Activated naive CD4-positive, alpha-beta T cell treated with anti-CD3 and anti-CD28 coated beads, Interleukin-2, amount 50 U/mL, for 72 hours (primary cell): ENCODE measurements around the gene MRS2. TPM values are rescaled to one million over a fixed set of nuclear protein-coding genes. Genes with fewer than 3 reads are reported as not detected.
"Not testable (repeated sequence)": the region's sequence is repeated elsewhere in the genome, so short reads cannot be mapped to it uniquely, and the experiment has no call there.

Experiments
- ATAC-seq, 2 donors: fragments of 150-1000 bp; cut with Tn5 transposase; 2 replicates each; pipeline ENCODE4 v1.10.0; 2021; ENCODE audit warnings: mild to moderate bottlenecking in 2 of 2, moderate library complexity in 2 of 2
- DNase-seq, 2 donors: peaks; one replicate each; pipeline ENCODE4 v3.0.0; 2021 to 2022; ENCODE audit warnings: low spot score in 2 of 2
- H3K27ac Mint-ChIP-seq, 2 donors: one replicate each; pipeline ENCODE4 v1.8.0; 2022; ENCODE audit warnings: mild to moderate bottlenecking in 2 of 2, mixed read lengths in 2 of 2
- H3K36me3 Mint-ChIP-seq, 2 donors: one replicate each; pipeline ENCODE4 v1.8.0; 2022; ENCODE audit warnings: mixed read lengths in 2 of 2
- H3K9me3 Mint-ChIP-seq, 2 donors: one replicate each; pipeline ENCODE4 v1.8.0; 2022; ENCODE audit warnings: mixed read lengths in 2 of 2
- total RNA-seq, 2 donors: library from RNA; stranded (reverse); gene quantifications; one replicate each; pipeline ENCODE4 v1.2.3, GENCODE V29; 2022

MRS2 gene
- total RNA-seq, 2 donors from 2014 or later = 15.1 to 28.5 TPM

DNA sequence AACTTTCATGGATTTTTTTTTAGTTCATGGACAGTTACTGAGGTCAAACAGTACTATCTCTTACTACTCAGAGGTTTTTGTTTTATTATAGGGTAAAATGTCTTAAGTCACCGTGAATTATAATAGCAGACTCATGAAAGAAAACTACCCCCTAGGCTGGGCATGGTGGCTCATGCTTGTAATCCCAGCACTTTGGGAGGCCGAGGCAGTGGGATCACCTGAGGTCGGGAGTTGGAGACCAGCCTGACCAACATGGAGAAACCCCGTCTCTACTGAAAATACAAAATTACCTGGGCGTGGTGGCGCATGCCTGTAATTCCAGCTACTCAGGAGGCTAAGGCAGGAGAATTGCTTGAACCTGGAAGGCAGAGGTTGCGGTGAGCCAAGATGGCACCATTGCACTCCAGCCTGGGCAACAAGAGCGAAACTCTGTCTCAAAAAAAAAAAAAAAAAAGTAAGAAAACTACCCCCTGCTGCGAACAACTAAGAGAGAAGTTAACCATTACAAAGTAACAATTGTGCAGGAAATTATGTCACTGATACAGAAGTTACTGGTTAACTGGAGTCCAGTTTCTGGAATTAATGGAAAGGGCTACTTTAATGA, 19.7 kb upstream of the MRS2 start:
- not testable (repeated sequence) for DNase-seq, H3K36me3 Mint-ChIP-seq, H3K9me3 Mint-ChIP-seq, ATAC-seq, H3K27ac Mint-ChIP-seq

DNA sequence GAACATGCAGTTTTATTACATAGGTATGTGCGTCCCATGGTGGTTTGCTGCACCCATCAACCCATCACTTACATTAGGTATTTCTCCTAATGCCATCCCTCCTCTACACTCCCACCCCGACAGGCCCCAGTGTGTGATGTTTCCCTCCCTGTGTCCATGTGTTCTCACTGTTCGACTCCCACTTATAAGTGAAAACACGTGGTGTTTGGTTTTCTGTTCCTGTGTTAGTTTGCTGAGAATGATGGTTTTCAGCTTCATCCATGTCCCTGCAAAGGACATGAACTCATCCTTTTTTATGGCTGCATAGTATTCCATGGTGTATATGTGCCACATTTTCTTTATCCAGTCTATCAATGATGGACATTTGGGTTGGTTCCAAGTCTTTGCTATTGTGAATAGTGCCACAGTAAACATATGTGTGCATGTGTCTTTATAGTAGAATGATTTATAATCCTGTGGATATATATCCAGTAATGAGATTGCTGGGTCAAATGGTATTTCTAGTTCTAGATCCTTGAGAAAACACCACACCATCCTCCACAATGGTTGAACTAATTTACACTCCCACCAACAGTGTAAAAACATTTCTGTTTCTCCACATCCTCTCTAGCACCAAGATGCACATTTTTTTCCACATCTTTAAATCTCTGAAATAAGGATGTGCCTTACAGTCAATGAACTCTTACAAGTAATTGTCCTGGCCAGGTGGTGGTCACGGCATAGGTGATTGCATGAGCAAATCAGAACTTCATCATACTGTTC, 18.2 kb upstream of the MRS2 start:
- H3K27ac Mint-ChIP-seq, H3K9me3 Mint-ChIP-seq, DNase-seq, ATAC-seq, H3K36me3 Mint-ChIP-seq: not testable (repeated sequence)

DNA sequence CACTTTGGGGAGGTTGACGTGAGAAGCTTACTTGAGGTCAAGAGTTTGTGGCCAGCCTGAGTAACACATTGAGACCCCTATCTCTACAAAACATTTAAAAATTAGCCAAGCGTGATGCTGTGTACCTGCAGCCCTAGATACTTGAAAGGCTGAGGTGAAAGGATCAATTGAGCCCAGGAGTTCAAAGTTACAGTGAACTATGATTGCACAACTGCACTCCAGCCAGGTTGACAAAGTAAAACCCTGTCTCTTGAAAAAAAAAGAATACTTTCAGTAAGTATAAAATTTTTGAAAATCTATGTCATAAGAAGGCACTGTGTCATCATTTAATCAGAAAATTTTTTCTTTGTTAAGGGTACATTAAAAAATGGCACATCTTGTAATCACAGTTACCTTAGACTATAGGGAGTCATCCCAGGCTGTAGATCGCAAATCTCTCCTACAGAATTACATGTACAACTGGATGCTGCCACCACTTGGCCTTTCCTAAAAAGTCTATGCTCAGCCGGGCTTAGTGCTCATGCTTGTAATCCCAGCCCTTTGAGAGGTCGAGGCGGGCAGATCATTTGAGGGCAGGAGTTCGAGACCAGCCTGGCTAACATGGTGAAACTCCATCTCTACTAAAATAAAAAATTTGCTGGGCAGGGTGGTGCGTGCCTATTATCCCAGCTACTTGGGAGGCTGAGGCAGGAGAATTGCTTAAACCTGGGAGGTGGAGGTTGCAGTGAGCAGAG, 17.0 kb upstream of the MRS2 start:
- Mint-ChIP-seq H3K27ac (no peak overlapping the region), H3K9me3 (no peaks in the 10 kb centered on the region), H3K36me3 (no peaks in the 10 kb centered on the region)
- DNase-seq (no peak), ATAC-seq (no peak)

DNA sequence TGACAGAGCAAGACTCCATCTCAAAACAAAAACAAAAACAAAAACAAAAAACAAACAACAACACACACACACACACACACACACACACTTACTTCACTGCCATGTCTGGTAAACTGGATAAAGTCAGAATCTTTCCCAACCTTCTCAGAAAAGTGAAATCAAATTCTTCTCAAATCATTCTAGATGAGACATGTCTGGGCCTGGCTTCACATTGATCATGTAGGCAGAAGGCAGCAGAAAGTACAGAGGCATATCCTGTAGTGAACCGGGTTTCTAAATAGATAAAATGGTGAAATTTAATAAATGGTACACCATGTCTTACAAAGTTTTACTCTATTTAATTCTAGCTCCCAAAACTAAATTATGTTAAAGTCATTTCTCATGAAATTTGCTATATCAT, 14.9 kb upstream of the MRS2 start:
- H3K36me3 Mint-ChIP-seq = no peaks in the 10 kb centered on the region
- H3K27ac Mint-ChIP-seq = no peak overlapping the region
- ATAC-seq (no peak), DNase-seq (no peak)
- no peaks in the 10 kb centered on the region for H3K9me3 Mint-ChIP-seq

- DNase-seq = no peak
- no peak overlapping the region for H3K27ac Mint-ChIP-seq
- H3K36me3 Mint-ChIP-seq = peaks cover 0 to under 1% of the 10 kb centered on the region in 2 donors
- no peaks in the 10 kb centered on the region for H3K9me3 Mint-ChIP-seq
- ATAC-seq = no peak
These were observed 11.5 kb upstream of the MRS2 start for GRCh38 chr6:24391208-24391607.

DNA sequence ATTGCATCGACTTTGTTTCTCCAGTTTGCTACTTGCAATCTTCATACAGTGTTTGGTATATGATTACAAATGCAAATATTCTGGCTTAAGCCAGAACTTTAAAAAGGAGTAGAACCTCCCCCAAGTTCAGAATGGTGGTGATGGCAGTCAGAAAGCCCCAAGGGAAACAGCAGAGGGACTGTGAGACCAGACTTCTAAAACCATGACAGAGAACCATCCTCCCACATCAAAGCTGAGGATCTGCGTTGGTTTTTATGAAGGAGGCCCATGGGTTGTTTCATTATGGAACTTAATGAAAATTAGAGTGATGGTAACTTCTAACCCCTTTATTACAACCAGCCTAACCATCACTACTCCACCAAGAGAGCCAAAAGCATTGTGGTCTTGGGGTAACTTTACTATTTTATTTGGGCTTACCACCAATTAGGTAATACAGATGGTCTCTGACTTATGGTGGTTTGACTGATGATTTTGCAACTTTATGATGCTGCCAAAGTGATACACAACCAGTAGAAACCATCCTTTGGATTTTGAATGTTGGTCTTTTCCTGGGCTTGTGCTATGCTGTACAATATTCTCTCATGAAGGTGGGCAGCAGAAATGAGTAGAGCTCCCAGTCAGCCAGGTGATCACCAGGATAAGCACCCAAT, 10.9 kb upstream of the MRS2 start:
- peaks cover 0 to 7% of the 10 kb centered on the region in 2 donors for H3K36me3 Mint-ChIP-seq
- no peaks in the 10 kb centered on the region for H3K9me3 Mint-ChIP-seq
- ATAC-seq (peak in 1 of 2 donors; percentile 75), DNase-seq (no peak)
- H3K27ac Mint-ChIP-seq = no peak overlapping the region

- DNase-seq = no peak
- Mint-ChIP-seq H3K36me3 (peaks cover under 1 to 7% of the 10 kb centered on the region in 2 donors), H3K27ac (no peak overlapping the region), H3K9me3 (no peaks in the 10 kb centered on the region)
- no peak for ATAC-seq
These were observed 8.5 kb upstream of the MRS2 start for GRCh38 chr6:24394061-24394779.

GRCh38 chr6:24394780-24395437, 7.8 kb upstream of the MRS2 start:
- no peaks in the 10 kb centered on the region for H3K9me3 Mint-ChIP-seq
- ATAC-seq = no peak
- no peak for DNase-seq
- no peak overlapping the region for H3K27ac Mint-ChIP-seq
- peaks cover 6 to 7% of the 10 kb centered on the region in 2 donors for H3K36me3 Mint-ChIP-seq

DNA sequence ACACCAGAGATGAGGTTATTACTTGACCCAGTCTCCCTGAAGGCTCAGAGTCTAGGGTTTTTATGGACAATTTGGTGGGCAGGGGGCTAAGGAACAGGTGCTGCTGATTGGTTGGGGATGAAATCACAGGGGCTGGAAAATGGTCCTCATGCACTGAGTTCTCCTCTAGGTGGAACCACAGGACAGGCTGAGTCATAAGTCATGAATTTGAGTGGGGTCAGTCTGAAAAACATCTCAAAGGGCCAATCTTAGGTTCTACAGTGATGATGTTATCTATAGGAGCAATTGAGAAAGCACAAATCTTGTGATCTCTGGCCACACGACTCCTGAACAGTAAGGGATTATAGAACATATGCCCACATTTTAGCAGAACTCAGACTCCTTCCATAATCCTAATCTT, 5.9 kb upstream of the MRS2 start:
- Mint-ChIP-seq H3K9me3 (no peaks in the 10 kb centered on the region), H3K27ac (no peak overlapping the region), H3K36me3 (peaks cover 6 to 7% of the 10 kb centered on the region in 2 donors)
- ATAC-seq (no peak), DNase-seq (no peak)

GRCh38 chr6:24397631-24398030, 5.1 kb upstream of the MRS2 start:
- ATAC-seq (no peak), DNase-seq (no peak)
- Mint-ChIP-seq H3K27ac (no peak overlapping the region), H3K9me3 (no peaks in the 10 kb centered on the region), H3K36me3 (peaks cover 6 to 7% of the 10 kb centered on the region in 2 donors)

DNA sequence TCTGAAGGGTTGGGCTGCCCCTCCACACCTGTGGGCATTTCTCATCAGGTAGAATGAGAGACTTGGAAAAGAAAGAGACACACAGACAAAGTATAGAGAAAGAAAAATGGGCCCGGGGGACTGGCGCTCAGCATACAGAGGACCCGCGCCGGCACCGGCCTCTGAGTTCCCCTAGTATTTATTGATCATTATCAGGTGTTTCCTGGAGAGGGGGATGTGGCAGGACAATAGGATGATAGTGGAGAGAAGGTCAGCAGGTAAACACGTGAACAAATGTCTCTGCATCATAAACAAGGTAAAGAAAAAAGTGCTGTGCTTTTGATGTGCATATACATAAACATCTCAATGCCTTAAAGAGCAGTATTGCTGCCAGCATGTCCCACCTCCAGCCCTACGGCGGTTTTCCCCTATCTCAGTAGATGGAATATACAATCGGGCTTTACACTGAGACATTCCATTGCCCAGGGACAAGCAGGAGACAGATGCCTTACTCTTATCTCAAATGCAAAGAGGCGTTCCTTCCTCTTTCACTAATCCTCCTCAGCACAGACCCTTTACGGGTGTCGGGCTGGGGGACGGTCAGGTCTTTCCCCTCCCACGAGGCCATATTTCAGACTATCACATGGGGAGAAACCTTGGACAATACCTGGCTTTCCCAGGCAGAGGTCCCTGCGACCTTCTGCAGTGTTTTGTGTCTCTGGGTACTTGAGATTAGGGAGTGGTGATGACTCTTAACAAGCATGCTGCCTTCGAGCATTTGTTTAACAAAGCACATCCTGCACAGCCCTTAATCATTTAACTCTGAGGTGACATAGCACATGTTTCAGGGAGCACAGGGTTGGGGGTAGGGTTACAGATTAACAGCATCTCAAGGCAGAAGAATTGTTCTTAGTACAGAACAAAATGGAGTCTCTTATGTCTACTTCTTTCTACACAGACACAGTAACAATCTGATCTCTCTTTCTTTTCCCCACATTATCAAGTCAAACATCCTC, 2.4 kb upstream of the MRS2 start:
- H3K9me3 Mint-ChIP-seq, H3K27ac Mint-ChIP-seq, DNase-seq, ATAC-seq: not testable (repeated sequence)
- H3K36me3 Mint-ChIP-seq = peaks cover 11 to 18% of the 10 kb centered on the region in 2 donors

DNA sequence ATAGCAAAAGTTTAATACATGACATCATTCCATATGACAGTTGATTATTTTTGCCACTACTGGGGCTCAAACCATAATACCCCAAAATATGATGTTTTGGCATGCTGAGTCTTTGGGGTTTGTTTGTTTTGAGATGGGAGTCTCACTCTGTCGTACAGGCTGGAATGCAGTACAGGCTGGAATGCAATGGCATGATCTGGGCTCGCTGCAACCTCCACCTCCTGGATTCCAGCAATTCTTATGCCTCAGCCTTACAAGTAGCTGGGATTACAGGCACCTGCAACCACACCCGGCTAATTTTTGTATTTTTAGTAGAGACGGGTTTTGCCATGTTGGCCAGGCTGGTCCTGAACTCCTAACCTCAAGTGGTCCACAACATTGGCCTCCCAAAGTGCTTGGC, 1.3 kb upstream of the MRS2 start:
- Mint-ChIP-seq H3K9me3 (no peaks in the 10 kb centered on the region), H3K36me3 (peaks cover 11 to 18% of the 10 kb centered on the region in 2 donors), H3K27ac (no peak overlapping the region)
- ATAC-seq (no peak), DNase-seq (no peak)

- ATAC-seq (no peak), DNase-seq (no peak)
- Mint-ChIP-seq H3K9me3 (no peaks in the 10 kb centered on the region), H3K27ac (peak overlapping the region; percentile 71 to 83), H3K36me3 (peaks cover 11 to 14% of the 10 kb centered on the region in 2 donors)
These were observed 727 bp downstream of the MRS2 start for GRCh38 chr6:24403501-24403824.

- Mint-ChIP-seq H3K9me3 (no peaks in the 10 kb centered on the region), H3K36me3 (peaks cover 5 to 14% of the 10 kb centered on the region in 2 donors), H3K27ac (no peak overlapping the region)
- DNase-seq (no peak), ATAC-seq (no peak)
These were observed 2.5 kb downstream of the MRS2 start for GRCh38 chr6:24405262-24405661.

DNA sequence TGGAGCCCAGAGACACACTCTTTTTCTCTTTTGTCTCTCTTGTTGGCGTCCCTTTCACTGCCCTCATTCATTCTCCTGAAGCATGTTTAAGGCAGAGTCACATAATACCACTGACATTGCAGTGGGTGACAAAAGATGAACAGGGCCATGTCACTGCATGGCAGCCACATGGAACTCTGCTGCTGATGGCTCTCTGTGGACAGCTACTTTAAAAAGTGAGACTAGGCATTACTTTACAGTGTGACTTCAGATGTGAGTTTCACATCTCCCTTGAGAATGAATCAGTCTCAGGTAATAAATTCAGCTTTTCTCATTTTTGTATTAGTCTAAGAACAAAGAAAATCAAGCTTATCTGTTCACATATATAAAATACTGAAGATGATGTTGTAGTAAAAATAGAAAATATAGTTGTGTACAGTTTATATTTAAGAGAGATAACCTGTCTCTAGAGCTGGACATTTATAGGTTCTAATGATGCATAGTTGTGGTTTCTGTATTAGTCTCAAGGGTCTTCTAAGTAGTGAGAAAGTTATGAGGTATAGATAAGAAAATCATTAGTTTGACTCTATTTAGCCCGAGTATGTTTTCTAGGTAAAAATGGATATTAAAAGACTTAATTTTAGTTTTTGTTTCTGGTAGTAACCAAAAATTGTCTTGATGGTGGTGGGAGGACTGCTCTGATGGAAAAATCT, 6.1 kb downstream of the MRS2 start:
- DNase-seq = no peak
- no peak for ATAC-seq
- Mint-ChIP-seq H3K36me3 (peaks cover 0 to 7% of the 10 kb centered on the region in 2 donors), H3K9me3 (no peaks in the 10 kb centered on the region), H3K27ac (no peak overlapping the region)
